Fibroblast of upper back skin (primary cell): ENCODE data around the gene RIPPLY3.
A peak's percentile ranks its signal among the peaks of the same experiment; 100 is the strongest.

Source experiments
- DNase-seq: peaks from one replicate; pipeline ENCODE4 v3.0.0-alpha.2; 2013

RIPPLY3 gene

GRCh38 chr21:37006486-37007291, at the start of gene RIPPLY3:
RIPPLY3 (plus strand) TSS chr21:37006702; CDS start chr21:37006773, 71 bp downstream.
- DNase-seq = peak; percentile 8

- no peak for DNase-seq
Measured at GRCh38 chr21:36959020-36959835, 47.3 kb upstream of the RIPPLY3 start.

GRCh38 chr21:36960676-36961284, 45.7 kb upstream of the RIPPLY3 start:
- DNase-seq = no peak

- no peak for DNase-seq
Measured at GRCh38 chr21:36962098-36962780, 44.3 kb upstream of the RIPPLY3 start.

GRCh38 chr21:36964398-36964797, 42.1 kb upstream of the RIPPLY3 start:
- DNase-seq = no peak

- DNase-seq = no peak
Measured at GRCh38 chr21:36964827-36965719, 41.4 kb upstream of the RIPPLY3 start.

GRCh38 chr21:36965720-36966065, 40.8 kb upstream of the RIPPLY3 start:
- DNase-seq = no peak

GRCh38 chr21:36966066-36966820, 40.3 kb upstream of the RIPPLY3 start, which contains the start of gene HLCS:
HLCS (minus strand) TSS chr21:36966669; CDS start chr21:36966638, 31 bp downstream.
- peak; percentile 68 for DNase-seq

- DNase-seq = no peak
Measured at GRCh38 chr21:36966821-36967768, 39.4 kb upstream of the RIPPLY3 start.

- no peak for DNase-seq
Measured at GRCh38 chr21:36968414-36968813, 38.1 kb upstream of the RIPPLY3 start.

- DNase-seq = no peak
Measured at GRCh38 chr21:36968976-36969375, 37.5 kb upstream of the RIPPLY3 start.

GRCh38 chr21:36973986-36974850, 32.3 kb upstream of the RIPPLY3 start:
- no peak for DNase-seq

GRCh38 chr21:36974851-36975192, 31.7 kb upstream of the RIPPLY3 start:
- DNase-seq = no peak

- DNase-seq = no peak
Measured at GRCh38 chr21:36976228-36976861, 30.2 kb upstream of the RIPPLY3 start.

- peak; percentile 85 for DNase-seq
Measured at GRCh38 chr21:36976882-36977651, 29.4 kb upstream of the RIPPLY3 start.

GRCh38 chr21:36980280-36981048, 26.0 kb upstream of the RIPPLY3 start:
- no peak for DNase-seq

GRCh38 chr21:36981049-36981391, 25.5 kb upstream of the RIPPLY3 start:
- DNase-seq = no peak
